Vagina (tissue), 2 donors: ENCODE measurements around the gene ARSB.

ENCODE experiments used
- POLR2A ChIP-seq, 2 donors: fragments of 450-650 bp; IDR thresholded peaks; one replicate each; pipeline ENCODE4 v1.6.1; 2017; ENCODE audit warnings: antibody characterized with exemption in 2 of 2, mild to moderate bottlenecking in 2 of 2, moderate library complexity in 2 of 2
- POLR2AphosphoS5 ChIP-seq, 2 donors: sonication (generic); formaldehyde crosslinking; IDR thresholded peaks; one replicate each; pipeline ENCODE4 v1.9.0; 2017; ENCODE audit warnings: antibody characterized with exemption in 2 of 2, mild to moderate bottlenecking in 2 of 2, low read depth in 1 of 2; ENCODE audit not compliant: insufficient read depth in 1 of 2
- TF ChIP-seq, protein P1 (sequence below), 3 experiments: fragments of 450-650 bp in 2 of 3; fragments of 200-600 bp in 1 of 3; sonication (generic) in 1 of 3; IDR thresholded peaks; one replicate each; pipeline ENCODE4 v1.5.1; 2017 to 2019; ENCODE audit warnings: antibody characterized with exemption in 3 of 3, mild to moderate bottlenecking in 2 of 3, moderate library complexity in 2 of 3

DNA sequence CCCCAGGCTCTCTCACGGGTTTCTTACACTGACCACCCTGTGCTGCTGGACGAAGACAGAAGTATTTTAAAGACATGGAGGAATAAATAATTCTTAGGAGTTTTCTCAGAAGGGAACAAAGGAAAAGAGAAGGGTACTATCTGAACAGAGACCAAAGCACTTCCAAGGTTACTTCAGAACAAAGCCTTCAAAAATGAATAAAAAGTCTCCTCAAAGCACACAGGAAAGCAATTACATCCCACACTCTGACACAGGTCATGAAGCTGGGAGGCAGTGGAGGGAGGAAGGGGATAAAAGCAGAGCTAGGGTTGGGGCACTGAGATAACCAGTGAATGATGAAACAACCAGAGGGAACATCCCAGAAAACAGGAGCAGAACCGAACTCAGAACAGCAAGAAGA lies 151.8 kb downstream of the ARSB start:
- no peak for TF ChIP-seq POLR2A (IDR thresholded peaks at IDR 0.05)
- TF ChIP-seq, protein P1, sequence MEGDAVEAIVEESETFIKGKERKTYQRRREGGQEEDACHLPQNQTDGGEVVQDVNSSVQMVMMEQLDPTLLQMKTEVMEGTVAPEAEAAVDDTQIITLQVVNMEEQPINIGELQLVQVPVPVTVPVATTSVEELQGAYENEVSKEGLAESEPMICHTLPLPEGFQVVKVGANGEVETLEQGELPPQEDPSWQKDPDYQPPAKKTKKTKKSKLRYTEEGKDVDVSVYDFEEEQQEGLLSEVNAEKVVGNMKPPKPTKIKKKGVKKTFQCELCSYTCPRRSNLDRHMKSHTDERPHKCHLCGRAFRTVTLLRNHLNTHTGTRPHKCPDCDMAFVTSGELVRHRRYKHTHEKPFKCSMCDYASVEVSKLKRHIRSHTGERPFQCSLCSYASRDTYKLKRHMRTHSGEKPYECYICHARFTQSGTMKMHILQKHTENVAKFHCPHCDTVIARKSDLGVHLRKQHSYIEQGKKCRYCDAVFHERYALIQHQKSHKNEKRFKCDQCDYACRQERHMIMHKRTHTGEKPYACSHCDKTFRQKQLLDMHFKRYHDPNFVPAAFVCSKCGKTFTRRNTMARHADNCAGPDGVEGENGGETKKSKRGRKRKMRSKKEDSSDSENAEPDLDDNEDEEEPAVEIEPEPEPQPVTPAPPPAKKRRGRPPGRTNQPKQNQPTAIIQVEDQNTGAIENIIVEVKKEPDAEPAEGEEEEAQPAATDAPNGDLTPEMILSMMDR (IDR thresholded peaks at IDR 0.05), result no peak
- no peak for TF ChIP-seq POLR2AphosphoS5 (IDR thresholded peaks at IDR 0.05; ENCODE audit: insufficient read depth in 1 of 2, low read depth in 1 of 2)
